HCEC 1CT (cell line): ENCODE results near the gene HMCES.

ENCODE experiments used
- DNase-seq: peaks from one replicate; pipeline ENCODE4 v3.0.0-alpha.2; 2017

The HMCES gene

GRCh38 chr3:129349791-129350190 lies 71.1 kb downstream of the HMCES start:
- no peak for DNase-seq

- no peak for DNase-seq
Measured at GRCh38 chr3:129352045-129352444, 73.4 kb downstream of the HMCES start.

GRCh38 chr3:129352650-129353588 lies 74.2 kb downstream of the HMCES start:
- DNase-seq = no peak

GRCh38 chr3:129353589-129353941 lies 74.9 kb downstream of the HMCES start:
- no peak for DNase-seq
